Measurements from ENCODE around the gene PRCD. TPM values are rescaled to one million over a fixed set of nuclear protein-coding genes. Genes with fewer than 3 reads are reported as not detected.

The PRCD gene
- polyA plus RNA-seq, 1 donor (not counting 4 experiments of a cell fraction or from before 2014, with no cell fraction given), result 1.2 TPM

GRCh38 chr17:76541739-76542454 lies 2.1 kb downstream of the PRCD start:
- H3K9me1 ChIP-seq (ENCODE audit: control insufficient read depth, extremely low read depth, insufficient read depth, low read length), result no peaks in the 10 kb centered on the region
- H3K9ac ChIP-seq (ENCODE audit: control insufficient read depth, extremely low read depth, insufficient read depth, low read length), result no peak overlapping the region
- no peak for DNase-seq (ENCODE audit: low read depth, low spot score)
- peaks cover 0 to 7% of the 10 kb centered on the region in 2 experiments for H3K36me3 ChIP-seq (ENCODE audit: control insufficient read depth in 2 of 2, extremely low read depth in 1 of 2, insufficient read depth in 2 of 2, low read length in 2 of 2)
- H2AFZ ChIP-seq (ENCODE audit: control insufficient read depth, low read length), result no peak overlapping the region
- peaks cover 50% of the 10 kb centered on the region for H3K27me3 ChIP-seq (ENCODE audit: control insufficient read depth, extremely low read depth, insufficient read depth, low read length)
- dilution Hi-C loops (cut with MboI; ENCODE audit: extremely low pct_ligation_motif_present, low sequenced_read_pairs), result no loop called here
- no peak overlapping the region for H3K4me2 ChIP-seq (ENCODE audit: control insufficient read depth, extremely low read depth, insufficient read depth, low read depth, low read length)
- FAIRE-seq, result no peak
- H3K4me1 ChIP-seq (ENCODE audit: control insufficient read depth, extremely low read depth, insufficient read depth, low read length), result peaks cover 29% of the 10 kb centered on the region
- no peak overlapping the region for H3K27ac ChIP-seq (ENCODE audit: control insufficient read depth, insufficient read depth, low read length)
- TF ChIP-seq EZH2 (IDR thresholded peaks at IDR 0.05; ENCODE audit: low read length) (no peak), CTCF (optimal IDR thresholded peaks at IDR 0.05 in 1 of 3, IDR thresholded peaks at IDR 0.05 in 1 of 3, conservative IDR thresholded peaks at IDR 0.05 in 1 of 3; ENCODE audit: extremely low read depth in 1 of 3, insufficient read depth in 2 of 3, low read length in 3 of 3) (no peak)
- H3K79me2 ChIP-seq (ENCODE audit: control insufficient read depth, insufficient read depth, low read length), result no peaks in the 10 kb centered on the region
- no peak overlapping the region for H3K4me3 ChIP-seq (ENCODE audit: control insufficient read depth in 2 of 3, extremely low read depth in 1 of 3, insufficient read depth in 2 of 3, low read depth in 1 of 3, low read length in 3 of 3)
- no peaks in the 10 kb centered on the region for H4K20me1 ChIP-seq (ENCODE audit: control insufficient read depth, extremely low read depth, insufficient read depth, low read length)
- no peaks in the 10 kb centered on the region for H3K9me3 ChIP-seq (ENCODE audit: control insufficient read depth, low read depth, low read length)

- H3K4me3 ChIP-seq (ENCODE audit: control insufficient read depth in 2 of 3, extremely low read depth in 1 of 3, insufficient read depth in 2 of 3, low read depth in 1 of 3, low read length in 3 of 3), result no peak overlapping the region
- H3K36me3 ChIP-seq (ENCODE audit: control insufficient read depth in 2 of 2, extremely low read depth in 1 of 2, insufficient read depth in 2 of 2, low read length in 2 of 2), result peaks cover 0 to 7% of the 10 kb centered on the region in 2 experiments
- dilution Hi-C loops (cut with MboI; ENCODE audit: extremely low pct_ligation_motif_present, low sequenced_read_pairs), result no loop called here
- peaks cover 46% of the 10 kb centered on the region for H3K27me3 ChIP-seq (ENCODE audit: control insufficient read depth, extremely low read depth, insufficient read depth, low read length)
- no peaks in the 10 kb centered on the region for H3K9me3 ChIP-seq (ENCODE audit: control insufficient read depth, low read depth, low read length)
- H3K9ac ChIP-seq (ENCODE audit: control insufficient read depth, extremely low read depth, insufficient read depth, low read length), result no peak overlapping the region
- H2AFZ ChIP-seq (ENCODE audit: control insufficient read depth, low read length), result no peak overlapping the region
- H3K79me2 ChIP-seq (ENCODE audit: control insufficient read depth, insufficient read depth, low read length), result no peaks in the 10 kb centered on the region
- FAIRE-seq (no peak), DNase-seq (ENCODE audit: low read depth, low spot score) (no peak)
- no peaks in the 10 kb centered on the region for H3K9me1 ChIP-seq (ENCODE audit: control insufficient read depth, extremely low read depth, insufficient read depth, low read length)
- H4K20me1 ChIP-seq (ENCODE audit: control insufficient read depth, extremely low read depth, insufficient read depth, low read length), result no peaks in the 10 kb centered on the region
- no peak overlapping the region for H3K27ac ChIP-seq (ENCODE audit: control insufficient read depth, insufficient read depth, low read length)
- H3K4me2 ChIP-seq (ENCODE audit: control insufficient read depth, extremely low read depth, insufficient read depth, low read depth, low read length), result no peak overlapping the region
- H3K4me1 ChIP-seq (ENCODE audit: control insufficient read depth, extremely low read depth, insufficient read depth, low read length), result peaks cover 36% of the 10 kb centered on the region
- TF ChIP-seq EZH2 (IDR thresholded peaks at IDR 0.05; ENCODE audit: low read length) (no peak), CTCF (optimal IDR thresholded peaks at IDR 0.05 in 1 of 3, IDR thresholded peaks at IDR 0.05 in 1 of 3, conservative IDR thresholded peaks at IDR 0.05 in 1 of 3; ENCODE audit: extremely low read depth in 1 of 3, insufficient read depth in 2 of 3, low read length in 3 of 3) (no peak)
Observed at GRCh38 chr17:76542566-76542971, 2.7 kb downstream of the PRCD start.

Data from keratinocyte (primary cell).